Endothelial cell (in vitro differentiated cells): ENCODE data around the gene SPG7. TPM values are rescaled to one million over a fixed set of nuclear protein-coding genes. Genes with fewer than 3 reads are reported as not detected.

ENCODE experiments used
- DNase-seq: peaks from one replicate; pipeline ENCODE4 v3.0.0; 2021; ENCODE audit warnings: low spot score
- H3K27ac Mint-ChIP-seq: one replicate; pipeline ENCODE4 v1.8.0; 2021; ENCODE audit warnings: mixed read lengths, inconsistent platforms; ENCODE audit not compliant: unreplicated experiment
- H3K27me3 Mint-ChIP-seq: one replicate; pipeline ENCODE4 v1.8.0; 2021; ENCODE audit warnings: mild to moderate bottlenecking, moderate library complexity, mixed read lengths, inconsistent platforms; ENCODE audit not compliant: unreplicated experiment
- H3K36me3 Mint-ChIP-seq: one replicate; pipeline ENCODE4 v1.8.0; 2021; ENCODE audit warnings: mild to moderate bottlenecking, low read depth, mixed read lengths, inconsistent platforms; ENCODE audit not compliant: unreplicated experiment
- H3K4me1 Mint-ChIP-seq: one replicate; pipeline ENCODE4 v1.8.0; 2021; ENCODE audit warnings: mild to moderate bottlenecking, mixed read lengths, inconsistent platforms; ENCODE audit not compliant: unreplicated experiment
- H3K4me3 Mint-ChIP-seq: one replicate; pipeline ENCODE4 v1.8.0; 2021; ENCODE audit warnings: mild to moderate bottlenecking, mixed read lengths, inconsistent platforms; ENCODE audit not compliant: unreplicated experiment
- H3K9me3 Mint-ChIP-seq: one replicate; pipeline ENCODE4 v1.8.0; 2021; ENCODE audit warnings: mixed read lengths, inconsistent platforms; ENCODE audit not compliant: unreplicated experiment
- total RNA-seq: library from RNA; stranded (reverse); fragmentation: NEBNext Ultra II Directional; extraction: Animal tissue kit (Norgen Biotek cat#: 25700); gene quantifications from one replicate; pipeline ENCODE4 v1.2.1, GENCODE V29; 2021; ENCODE audit not compliant: unreplicated experiment
- TF ChIP-seq, protein P1 (sequence below): fragments of 200-600 bp; sonication (generic); IDR thresholded peaks from one replicate; pipeline ENCODE4 v1.5.0; 2021; ENCODE audit warnings: antibody characterized with exemption; ENCODE audit not compliant: unreplicated experiment

SPG7 gene
- total RNA-seq, 1 donor from 2014 or later, result 207 TPM

- Mint-ChIP-seq H3K27ac (no peak overlapping the region), H3K4me1 (peaks cover 40% of the 10 kb centered on the region), H3K9me3 (no peaks in the 10 kb centered on the region), H3K27me3 (peaks cover 13% of the 10 kb centered on the region), H3K36me3 (peaks cover 39% of the 10 kb centered on the region), H3K4me3 (peak overlapping the region; percentile 96)
- TF ChIP-seq, protein P1, sequence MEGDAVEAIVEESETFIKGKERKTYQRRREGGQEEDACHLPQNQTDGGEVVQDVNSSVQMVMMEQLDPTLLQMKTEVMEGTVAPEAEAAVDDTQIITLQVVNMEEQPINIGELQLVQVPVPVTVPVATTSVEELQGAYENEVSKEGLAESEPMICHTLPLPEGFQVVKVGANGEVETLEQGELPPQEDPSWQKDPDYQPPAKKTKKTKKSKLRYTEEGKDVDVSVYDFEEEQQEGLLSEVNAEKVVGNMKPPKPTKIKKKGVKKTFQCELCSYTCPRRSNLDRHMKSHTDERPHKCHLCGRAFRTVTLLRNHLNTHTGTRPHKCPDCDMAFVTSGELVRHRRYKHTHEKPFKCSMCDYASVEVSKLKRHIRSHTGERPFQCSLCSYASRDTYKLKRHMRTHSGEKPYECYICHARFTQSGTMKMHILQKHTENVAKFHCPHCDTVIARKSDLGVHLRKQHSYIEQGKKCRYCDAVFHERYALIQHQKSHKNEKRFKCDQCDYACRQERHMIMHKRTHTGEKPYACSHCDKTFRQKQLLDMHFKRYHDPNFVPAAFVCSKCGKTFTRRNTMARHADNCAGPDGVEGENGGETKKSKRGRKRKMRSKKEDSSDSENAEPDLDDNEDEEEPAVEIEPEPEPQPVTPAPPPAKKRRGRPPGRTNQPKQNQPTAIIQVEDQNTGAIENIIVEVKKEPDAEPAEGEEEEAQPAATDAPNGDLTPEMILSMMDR, result no peak
- no peak for DNase-seq
These were observed 54.7 kb downstream of the SPG7 start for GRCh38 chr16:89562939-89563338.

- H3K9me3 Mint-ChIP-seq, result no peaks in the 10 kb centered on the region
- peak overlapping the region; percentile 77 for H3K4me3 Mint-ChIP-seq
- DNase-seq, result no peak
- no peak overlapping the region for H3K27ac Mint-ChIP-seq
- peaks cover 40% of the 10 kb centered on the region for H3K4me1 Mint-ChIP-seq
- peaks cover 15% of the 10 kb centered on the region for H3K27me3 Mint-ChIP-seq
- H3K36me3 Mint-ChIP-seq, result peaks cover 39% of the 10 kb centered on the region
- TF ChIP-seq, protein P1, result no peak
These were observed 55.6 kb downstream of the SPG7 start for GRCh38 chr16:89563639-89564392.

- H3K27me3 Mint-ChIP-seq, result peaks cover 14% of the 10 kb centered on the region
- peaks cover 38% of the 10 kb centered on the region for H3K4me1 Mint-ChIP-seq
- TF ChIP-seq, protein P1, result no peak
These were observed 56.5 kb downstream of the SPG7 start for GRCh38 chr16:89564476-89565255.

DNA sequence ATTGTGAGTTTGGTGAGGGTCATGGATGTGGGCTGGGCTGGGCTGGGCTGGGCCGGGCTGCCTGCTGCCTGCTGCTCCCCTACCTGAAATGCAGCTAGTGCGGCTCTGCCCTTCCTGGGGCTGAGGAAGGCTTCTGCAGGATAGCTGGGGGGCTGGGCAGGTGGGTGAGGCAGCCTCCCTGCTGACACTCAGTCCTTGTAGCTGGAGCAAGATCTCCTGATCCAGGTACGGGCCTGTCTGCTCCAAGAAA lies 57.0 kb downstream of the SPG7 start:
- no peak for DNase-seq

More at GRCh38 chr16:89564476-89565255, 56.5 kb downstream of the SPG7 start:
- Mint-ChIP-seq H3K9me3 (no peaks in the 10 kb centered on the region), H3K27ac (no peak overlapping the region), H3K36me3 (peaks cover 36% of the 10 kb centered on the region), H3K4me3 (peak overlapping the region; percentile 77)
- DNase-seq, result no peak

More for the DNA sequence above, 57.0 kb downstream of the SPG7 start:
- H3K27ac Mint-ChIP-seq, result no peak overlapping the region
- peak overlapping the region; percentile 37 for H3K4me3 Mint-ChIP-seq
- TF ChIP-seq, protein P1, result no peak
- peaks cover 34% of the 10 kb centered on the region for H3K4me1 Mint-ChIP-seq
- peaks cover 33% of the 10 kb centered on the region for H3K36me3 Mint-ChIP-seq
- no peaks in the 10 kb centered on the region for H3K9me3 Mint-ChIP-seq
- peaks cover 12% of the 10 kb centered on the region for H3K27me3 Mint-ChIP-seq
